Measurements from ENCODE around the gene TRIM71.

GRCh38 chr3:32837366-32837765 is 19.6 kb downstream of the TRIM71 start:
- no peak for TF ChIP-seq ZSCAN5A (tag by site-specific recombination; IDR thresholded peaks at IDR 0.05)
- no peak for TF ChIP-seq YY1 (tag by site-specific recombination; IDR thresholded peaks at IDR 0.05)
- no peak for TF ChIP-seq SP2 (tag by site-specific recombination; IDR thresholded peaks at IDR 0.05)
- TF ChIP-seq ZNF138 (tag by site-specific recombination; IDR thresholded peaks at IDR 0.05; ENCODE audit: borderline replicate concordance), result no peak
- no peak for TF ChIP-seq ZNF530 (tag by site-specific recombination; IDR thresholded peaks at IDR 0.05; ENCODE audit: low read depth)
- no peak for TF ChIP-seq ZBTB8A (tag by site-specific recombination; IDR thresholded peaks at IDR 0.05)
- TF ChIP-seq ZNF558 (tag by site-specific recombination; IDR thresholded peaks at IDR 0.05), result no peak
